NCI-H524 (cell line): Measurements from ENCODE around the gene NRAP.

Source experiments
- DNase-seq, 2 experiments: peaks; one replicate each; lab custom pipeline; 2025; lab: John Stamatoyannopoulos, UW

NRAP gene, protein sequence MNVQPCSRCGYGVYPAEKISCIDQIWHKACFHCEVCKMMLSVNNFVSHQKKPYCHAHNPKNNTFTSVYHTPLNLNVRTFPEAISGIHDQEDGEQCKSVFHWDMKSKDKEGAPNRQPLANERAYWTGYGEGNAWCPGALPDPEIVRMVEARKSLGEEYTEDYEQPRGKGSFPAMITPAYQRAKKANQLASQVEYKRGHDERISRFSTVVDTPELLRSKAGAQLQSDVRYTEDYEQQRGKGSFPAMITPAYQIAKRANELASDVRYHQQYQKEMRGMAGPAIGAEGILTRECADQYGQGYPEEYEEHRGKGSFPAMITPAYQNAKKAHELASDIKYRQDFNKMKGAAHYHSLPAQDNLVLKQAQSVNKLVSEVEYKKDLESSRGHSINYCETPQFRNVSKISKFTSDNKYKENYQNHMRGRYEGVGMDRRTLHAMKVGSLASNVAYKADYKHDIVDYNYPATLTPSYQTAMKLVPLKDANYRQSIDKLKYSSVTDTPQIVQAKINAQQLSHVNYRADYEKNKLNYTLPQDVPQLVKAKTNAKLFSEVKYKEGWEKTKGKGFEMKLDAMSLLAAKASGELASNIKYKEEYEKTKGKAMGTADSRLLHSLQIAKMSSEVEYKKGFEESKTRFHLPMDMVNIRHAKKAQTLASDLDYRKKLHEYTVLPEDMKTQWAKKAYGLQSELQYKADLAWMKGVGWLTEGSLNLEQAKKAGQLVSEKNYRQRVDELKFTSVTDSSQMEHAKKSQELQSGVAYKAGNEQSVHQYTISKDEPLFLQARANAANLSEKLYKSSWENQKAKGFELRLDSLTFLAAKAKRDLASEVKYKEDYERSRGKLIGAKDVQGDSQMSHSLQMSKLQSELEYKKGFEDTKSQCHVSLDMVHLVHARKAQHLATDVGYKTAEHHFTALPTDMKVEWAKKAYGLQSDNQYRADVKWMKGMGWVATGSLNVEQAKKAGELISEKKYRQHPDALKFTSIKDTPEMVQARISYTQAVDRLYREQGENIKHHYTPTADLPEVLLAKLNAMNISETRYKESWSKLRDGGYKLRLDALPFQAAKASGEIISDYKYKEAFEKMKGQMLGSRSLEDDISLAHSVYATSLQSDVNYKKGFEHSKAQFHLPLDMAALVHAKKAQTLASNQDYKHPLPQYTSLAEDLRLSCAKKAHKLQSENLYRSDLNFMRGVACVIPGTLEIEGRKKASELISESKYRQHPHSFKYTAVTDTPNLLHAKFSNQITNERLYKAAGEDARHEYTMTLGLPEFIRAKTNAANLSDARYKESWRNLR (N-terminal part only)

DNA sequence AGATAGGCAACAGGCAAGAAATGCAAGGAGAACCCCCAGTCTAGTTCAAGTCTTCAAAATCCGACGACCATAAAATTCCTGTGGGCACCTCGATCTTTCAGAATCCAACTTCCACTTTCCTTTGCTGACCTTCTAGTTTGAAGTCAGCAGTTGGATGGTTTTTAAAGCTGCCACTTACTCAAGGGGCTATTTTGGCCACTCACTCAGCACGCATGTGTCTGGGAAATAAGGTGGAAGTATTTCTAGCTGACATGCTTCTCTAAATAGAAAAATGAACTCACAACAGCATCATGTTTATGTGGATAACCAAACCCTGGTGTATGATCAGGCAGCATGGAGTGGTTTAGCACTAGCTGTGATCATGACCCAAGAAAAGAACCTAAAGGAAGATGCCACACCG lies at the start of gene NRAP:
NRAP (minus strand) TSS at position 134 of the 400 bp plus-strand sequence. CDS start 159 bp downstream, outside the sequence.
- DNase-seq: no peak

DNA sequence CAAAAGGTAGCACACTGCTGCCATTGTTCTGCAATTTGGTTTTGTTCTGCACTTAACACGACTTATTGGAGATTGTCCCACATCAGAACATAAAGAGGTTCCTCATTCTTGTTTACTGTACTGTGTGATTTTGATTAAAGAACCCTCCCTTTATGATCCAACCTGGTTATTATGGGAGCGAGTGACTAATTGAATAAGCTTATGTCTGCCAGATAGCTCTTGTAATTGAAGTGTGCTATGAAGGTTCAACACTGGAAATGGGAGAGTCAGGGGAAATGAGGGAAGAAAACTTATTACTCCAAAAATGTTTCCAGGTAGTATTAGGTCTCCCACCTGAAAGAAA lies 49.8 kb upstream of the NRAP start:
- no peak for DNase-seq

DNA sequence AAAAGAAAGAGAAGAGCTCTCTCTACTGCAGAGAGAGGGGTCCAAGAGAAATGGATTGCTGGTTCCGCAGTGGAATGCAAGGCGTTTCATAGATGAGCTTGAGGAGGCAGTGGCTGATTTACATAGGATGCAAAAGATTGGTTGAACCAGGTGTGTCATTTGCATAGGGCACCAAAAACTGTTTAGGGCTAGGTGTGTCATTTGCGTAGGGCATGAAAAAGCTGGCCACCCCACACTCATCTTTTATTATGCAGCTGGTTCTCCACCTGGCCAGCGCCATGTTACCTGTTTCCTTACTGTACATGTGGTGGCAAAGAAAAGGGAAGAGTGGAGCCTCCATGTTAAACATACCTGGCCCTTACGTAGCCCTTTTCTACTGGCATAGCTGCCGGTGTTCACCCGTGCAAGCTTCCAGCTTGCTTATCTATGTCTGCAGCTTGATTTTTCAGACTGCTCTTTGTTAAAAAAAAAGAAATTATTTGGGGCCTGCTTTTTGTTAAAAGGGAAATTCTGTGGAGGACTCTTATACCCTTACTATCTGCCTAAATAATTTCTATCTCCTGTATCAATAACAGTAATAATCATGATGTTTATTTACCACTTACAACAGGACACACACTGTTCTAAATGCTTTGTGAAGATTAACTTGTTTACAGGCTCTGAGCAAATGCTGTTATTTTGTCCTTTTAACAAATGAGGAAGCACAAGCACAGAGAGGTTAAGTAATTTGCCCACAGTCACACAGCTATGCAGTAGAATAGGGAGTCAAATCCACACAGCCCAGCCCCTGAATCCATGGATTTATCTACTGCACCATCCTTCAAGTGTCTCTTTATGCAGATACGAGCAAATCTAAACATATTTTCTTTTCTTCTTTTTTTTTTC lies 49.2 kb upstream of the NRAP start:
- no peak for DNase-seq

DNA sequence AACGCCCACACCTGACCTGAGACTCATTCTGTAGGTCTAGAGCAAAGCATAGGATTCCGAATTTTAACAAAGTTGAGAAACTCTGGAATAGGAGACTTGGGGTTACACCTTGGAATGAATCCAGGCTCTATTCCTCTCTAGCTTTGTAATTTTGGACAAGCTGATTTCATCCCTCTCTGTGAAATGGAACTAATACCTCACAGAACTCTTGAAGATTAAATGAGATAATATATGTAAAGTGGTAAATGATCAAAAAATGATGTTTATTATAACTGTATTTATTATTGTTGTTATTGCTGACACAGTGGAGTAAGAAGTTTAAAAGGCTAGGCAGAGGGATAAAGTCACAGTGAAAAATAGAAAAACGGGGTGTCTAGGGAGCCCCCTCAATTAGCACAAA lies 48.2 kb upstream of the NRAP start:
- DNase-seq: no peak

DNA sequence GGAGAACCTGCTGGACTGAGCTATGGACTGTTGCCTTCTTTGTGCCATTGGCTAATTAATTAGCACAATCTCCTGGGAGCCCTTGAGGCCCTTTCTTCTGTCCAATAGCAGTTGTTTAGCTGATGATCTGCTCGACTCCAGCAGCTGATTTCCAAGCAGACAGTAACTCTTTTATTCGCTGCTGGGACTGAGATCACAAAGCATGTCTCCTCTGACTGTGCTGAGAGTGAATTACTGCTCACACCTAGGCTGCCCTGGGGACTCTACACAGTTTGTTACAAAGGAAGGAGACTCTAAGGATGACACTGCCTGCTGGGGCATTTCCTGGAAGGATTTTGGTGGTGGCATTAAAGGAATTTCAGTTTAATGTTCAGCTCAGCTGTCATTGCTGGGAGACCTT lies 47.3 kb upstream of the NRAP start:
- DNase-seq: no peak

DNA sequence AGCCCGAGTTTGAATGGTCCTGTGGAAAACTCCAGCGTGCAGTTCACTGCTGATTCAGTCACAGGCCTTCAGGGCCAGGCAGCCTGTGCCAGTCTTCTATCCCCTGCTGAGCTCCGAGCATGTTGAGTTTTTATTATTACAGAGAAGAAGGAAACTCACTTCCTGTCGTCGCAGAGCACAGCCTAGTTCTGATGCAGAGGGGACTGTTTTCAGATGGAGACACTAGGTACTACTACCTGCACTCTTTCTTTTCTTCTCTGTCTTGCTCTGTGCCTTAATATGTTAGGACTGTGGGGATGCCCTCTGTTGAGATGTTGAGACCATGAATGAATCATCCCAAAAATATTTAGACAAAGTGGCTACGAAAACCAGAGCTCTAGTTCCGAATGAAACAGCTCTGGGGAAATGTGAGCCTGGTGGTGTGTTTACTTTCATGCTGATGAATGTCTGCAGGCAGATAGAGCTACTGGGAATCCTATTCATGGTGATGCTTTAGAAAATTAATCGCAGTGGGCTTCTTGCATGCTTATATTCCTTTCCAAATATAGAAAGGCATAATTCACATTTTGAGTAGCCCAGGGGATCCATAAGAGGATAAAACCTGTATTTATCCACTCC lies 45.5 kb upstream of the NRAP start:
- DNase-seq: no peak

DNA sequence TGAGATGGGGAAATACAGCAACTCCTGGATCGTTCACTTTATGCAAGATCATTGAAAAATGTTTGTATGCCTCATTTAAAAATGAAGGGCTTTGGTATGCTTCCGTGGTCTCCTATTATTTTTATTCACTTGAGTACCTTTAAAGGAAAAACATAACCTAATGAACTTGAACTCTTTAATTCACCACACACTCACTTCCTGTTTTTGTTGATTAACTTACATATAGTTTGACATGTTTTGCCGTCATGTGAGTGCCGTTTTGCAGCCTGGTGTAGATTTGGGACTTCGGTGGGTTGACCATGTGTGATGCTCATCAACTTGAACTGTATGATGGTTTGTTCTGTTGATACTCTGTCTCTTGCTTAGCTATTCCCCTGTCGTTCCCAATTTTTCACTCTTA lies 44.8 kb upstream of the NRAP start:
- no peak for DNase-seq

DNA sequence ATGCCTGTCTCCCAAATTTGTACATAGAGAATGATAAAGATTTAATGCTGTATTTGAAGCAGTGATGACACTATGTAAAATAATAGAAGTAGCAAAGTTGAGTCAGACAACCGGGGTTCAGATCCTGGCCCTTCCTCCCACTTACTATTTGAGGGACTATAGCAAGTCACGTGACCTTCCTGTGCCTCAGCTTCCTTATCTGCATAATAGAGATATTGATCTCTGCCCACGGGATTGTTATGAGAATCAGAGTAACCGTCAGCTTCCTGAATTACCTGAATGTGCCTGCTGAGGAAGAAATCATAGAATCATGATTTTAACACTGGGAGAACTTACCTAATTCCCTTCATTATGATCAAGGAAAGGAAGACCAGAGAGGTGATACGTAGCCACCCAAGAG lies 42.8 kb upstream of the NRAP start:
- DNase-seq: no peak

DNA sequence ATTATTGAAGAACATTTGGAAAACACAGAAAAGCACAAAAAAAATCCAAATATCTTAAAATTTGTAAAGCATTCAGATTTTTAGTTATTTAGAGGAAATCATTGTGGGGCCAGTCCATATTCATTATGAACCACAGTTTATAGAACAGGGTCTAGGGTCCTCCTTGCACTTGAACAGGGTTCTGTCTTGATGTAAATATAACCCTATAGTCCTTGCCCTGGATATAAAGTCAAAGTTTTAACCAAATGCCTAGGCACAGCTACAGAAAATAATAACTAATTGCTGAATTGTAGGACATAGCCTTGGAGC lies 41.5 kb upstream of the NRAP start:
- no peak for DNase-seq

DNA sequence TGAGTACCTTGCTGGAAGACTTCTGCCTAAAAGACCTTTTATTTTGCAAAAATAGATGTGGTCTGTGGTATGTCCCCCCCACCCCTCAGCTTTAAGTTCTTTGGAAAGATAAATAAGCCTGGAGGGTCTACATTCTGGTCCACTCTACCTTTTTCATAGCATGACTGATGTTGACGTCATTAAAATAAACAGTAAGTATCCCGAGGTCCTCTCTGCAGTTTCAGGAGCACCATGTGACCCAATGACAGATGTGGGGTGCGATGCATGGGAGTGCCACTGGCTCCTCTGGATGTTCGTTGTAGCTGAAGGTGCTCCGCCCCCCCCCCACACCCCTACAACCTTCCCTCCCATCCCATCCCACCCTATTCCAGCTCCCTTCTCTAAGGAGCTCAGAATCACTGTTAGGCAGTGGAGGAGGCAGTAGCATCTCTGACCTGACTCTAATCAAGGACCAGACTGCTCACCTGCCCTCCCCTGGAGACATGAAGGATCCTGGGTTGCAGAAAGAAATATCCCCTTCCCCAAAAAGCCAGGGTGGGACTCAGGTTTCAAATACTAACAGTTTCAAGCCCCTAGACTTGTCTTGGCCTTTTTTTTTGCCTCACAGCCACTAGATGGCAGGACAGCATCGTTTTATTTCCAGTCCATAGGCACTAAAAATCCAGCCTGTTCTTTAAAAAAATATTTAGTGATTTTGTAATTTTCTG lies 40.9 kb upstream of the NRAP start:
- peak in 1 of 2 experiments; percentile 7 for DNase-seq

DNA sequence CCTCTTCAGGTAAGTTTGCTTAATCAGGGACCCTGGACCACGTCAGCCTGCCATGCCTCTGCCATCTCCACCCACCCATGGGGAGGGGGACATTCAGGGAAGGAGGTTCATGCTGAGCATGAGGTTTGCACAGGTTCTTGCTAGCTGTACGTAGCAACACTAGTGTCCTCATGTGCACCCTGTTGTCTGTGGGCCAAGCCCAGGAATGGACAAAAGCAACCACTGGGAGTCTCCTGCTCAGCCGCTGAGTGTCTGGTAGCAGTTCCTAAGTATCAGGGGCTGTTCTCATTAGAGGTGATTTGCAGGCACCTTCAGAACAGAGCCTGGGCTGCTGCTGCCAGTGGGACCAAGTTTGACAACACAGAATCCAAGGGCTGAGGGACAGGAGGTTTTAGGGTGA lies 33.8 kb upstream of the NRAP start:
- no peak for DNase-seq

DNA sequence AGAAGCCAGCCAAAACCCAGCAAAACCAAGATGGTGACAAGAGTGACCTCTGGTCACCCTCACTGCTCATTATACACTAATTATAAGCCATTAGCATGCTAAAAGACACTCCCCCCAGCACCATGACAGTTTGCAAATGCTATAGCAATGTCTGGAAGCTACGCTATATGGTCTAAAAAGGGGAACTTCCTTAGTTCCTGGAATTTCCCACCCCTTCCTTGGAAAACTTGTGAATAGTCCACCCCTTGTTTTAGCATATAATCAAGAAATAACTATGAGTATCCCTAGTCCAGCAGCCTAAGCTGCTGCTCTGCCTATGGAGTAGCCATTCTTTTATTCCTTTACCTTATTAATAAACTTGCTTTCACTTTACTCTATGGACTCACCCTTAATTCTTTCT lies 31.9 kb upstream of the NRAP start:
- DNase-seq: no peak

DNA sequence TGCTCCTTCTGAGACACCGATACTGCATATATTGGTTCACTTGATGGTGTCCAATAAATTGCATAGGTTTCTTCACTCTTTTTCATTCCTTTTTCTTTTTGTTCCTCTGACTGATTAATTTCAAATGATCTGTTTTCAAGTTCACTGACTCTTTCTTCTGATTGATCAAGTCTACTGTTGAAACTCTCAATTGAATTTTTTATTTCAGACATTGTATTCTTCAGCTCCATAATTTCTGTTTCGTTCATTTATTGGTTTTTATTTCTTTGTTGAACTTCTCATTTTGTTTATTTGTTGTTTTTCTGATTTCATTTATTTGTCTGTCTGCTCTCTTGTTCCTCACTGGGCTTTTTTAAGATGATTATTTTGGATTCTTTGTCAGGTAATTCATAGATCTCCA lies 29.5 kb upstream of the NRAP start:
- no peak for DNase-seq

DNA sequence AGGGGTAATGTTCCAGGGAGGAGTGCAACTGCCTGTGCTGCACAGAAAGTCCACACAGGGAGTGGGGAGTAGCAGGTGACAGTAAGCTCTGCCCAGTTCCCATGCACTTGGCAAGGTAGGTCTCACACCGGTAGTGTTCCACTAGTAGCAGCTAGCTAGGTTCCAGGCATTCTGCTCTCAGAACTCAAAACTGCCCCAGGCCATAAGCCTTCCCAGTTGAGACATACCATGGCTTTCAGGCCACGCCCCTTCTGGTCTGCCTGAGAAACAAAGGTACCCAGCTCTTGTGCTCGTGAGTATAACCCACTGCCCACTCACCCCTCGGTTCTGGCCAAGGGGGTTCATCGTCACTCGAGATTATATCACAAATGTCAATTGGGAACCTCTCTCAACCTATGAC lies 28.4 kb upstream of the NRAP start:
- DNase-seq: no peak

DNA sequence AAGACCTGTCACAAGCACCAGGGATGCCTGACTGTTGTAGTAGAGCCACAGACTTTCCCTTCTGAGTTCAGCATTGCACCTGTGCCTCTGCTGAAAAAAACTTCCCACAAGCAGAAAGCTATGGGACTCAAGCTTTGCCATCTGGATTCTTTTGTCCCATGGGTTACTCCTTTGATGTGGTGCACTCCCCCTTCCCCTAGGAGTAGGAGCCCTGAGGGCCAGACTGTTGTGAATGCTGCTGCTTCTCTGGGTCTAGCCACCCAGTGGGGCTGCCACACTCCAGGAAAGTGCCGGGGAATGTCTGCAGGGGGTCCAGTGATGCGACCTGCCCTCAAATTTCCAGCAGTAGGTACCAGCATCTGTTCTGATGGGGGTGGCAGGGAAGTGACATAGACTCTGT lies 27.5 kb upstream of the NRAP start:
- DNase-seq: no peak

DNA sequence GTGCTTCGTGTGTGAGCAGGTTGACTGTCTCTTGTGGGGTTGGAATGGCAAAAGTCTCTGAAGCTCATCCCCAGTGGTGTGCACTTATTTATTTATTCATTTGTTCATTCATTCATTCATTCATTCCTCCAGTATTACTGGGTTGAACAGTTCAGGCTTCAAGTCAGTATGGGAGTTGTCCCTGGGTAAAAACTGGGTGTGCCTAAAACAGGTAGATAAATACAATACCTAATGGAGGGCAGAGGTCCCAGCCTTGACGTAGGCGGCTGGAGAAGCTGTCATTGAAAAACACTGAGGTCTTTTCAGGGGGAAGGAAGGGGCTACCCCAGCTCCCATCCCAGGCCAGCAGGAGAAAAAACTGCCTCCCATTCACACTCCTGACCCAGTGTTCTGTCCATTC lies 26.9 kb upstream of the NRAP start:
- no peak for DNase-seq

DNA sequence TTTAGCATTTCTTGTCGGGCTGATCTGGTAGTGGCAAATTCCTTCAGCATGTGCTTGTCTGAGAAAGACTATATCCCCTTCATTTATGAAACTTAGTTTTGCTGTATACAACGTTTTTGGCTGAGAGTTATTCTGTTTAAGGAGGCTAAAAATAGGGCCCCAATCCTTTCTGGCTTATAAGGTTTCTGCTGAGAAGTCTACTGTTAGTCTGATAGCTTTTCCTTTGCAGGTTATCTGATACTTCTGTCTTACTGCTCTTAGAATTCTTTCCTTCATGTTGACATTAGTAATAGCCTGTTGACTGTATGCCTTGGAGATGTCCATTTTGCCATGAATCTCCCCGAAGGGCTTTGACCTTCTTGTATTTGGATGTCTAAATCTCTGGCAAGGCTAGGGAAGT lies 25.7 kb upstream of the NRAP start:
- no peak for DNase-seq

DNA sequence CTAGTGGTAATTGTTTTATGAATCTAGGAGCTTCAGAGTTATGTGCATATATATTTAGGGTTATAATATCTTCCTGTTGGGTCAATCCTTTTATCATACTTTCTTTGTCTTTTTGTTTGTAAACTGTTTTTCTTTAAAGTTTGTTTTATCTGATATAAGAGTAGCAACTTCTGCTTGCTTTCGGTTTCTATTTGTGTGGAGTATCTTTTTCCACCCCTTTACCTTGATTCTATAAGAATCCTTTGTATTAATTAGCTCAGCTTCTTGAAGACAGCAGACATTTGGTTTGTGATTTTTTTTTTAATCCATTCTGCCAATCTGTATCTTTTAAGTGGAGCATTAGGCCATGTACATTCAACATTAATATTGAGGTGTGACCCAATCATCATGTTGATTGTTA lies 25.2 kb upstream of the NRAP start:
- no peak for DNase-seq

DNA sequence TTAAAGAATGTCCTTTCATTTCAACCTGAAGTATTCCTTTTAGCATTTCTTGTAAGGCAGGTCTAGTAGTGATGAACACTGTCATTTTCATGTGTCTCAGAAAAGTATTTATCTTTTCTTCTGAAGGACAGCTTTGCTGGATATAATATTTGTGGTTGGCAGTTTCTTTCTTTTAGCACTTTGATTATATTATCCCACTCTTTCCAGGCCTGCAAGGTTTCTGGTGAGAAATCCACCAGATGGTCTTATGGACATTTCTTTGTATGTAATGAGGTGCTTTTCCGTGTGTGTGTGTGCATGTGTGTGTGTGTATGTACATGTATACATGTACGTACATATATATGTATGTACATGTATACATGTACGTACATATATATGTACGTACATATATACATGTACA lies 23.2 kb upstream of the NRAP start:
- DNase-seq: no peak

DNA sequence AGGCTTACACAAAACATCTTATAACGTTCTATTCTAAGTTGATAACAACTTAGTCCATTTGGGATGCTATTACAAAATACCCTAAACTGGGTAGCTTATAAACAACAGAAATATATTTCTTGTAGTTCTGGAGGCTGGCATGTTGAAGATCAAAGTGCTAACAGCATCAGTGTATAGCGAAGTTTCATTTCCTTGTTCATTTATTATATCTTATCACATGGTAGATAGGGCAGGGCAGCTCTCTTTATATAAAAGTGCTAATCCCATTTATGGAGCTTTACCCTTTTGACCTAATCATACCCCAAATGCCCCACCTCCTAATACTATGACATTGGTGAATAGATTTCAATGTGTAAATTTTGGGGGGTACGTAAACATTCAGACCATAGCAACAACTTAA lies 22.2 kb upstream of the NRAP start:
- DNase-seq: no peak

DNA sequence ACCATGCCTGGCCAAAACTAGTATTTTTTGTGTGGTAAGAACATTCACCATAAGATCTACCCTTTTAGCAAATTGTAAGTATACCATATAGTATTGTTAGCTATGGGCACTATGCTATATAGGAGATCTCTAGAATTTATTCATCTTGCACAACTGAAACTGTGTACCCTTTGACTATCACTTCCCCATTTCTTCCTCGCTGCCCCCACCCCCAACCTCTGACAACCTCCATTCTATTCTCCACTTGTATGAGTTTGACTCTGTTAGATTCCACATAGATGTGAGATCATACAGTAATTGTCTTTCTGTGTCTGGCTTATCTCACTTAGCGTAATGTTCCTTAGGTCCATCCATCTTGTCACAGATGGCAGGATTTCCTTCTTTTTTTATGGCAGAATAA lies 19.5 kb upstream of the NRAP start:
- DNase-seq: no peak
